H1 (cell line): ENCODE results near the gene ARMH3. TPM values are rescaled to one million over a fixed set of nuclear protein-coding genes. Genes with fewer than 3 reads are reported as not detected.

Experiments
- SAP30 ChIP-seq: fragments of 300-600 bp; sonication (generic); IDR thresholded peaks from 2 replicates; pipeline ENCODE4 v1.7.1; 2012; ENCODE audit warnings: low read length, moderate library complexity, mild to moderate bottlenecking, inconsistent platforms; ENCODE audit not compliant: insufficient read depth, insufficient replicate concordance
- polyA plus RNA-seq, 7 experiments: library from polyadenylated mRNA; depleted of rRNA in 3 of 7; stranded (reverse) in 5 of 7; unstranded in 2 of 7; fragments of >200 nt in 5 of 7; fragments of 200-250 nt in 2 of 7; gene quantifications; 1 replicate in 5 of 7; 2 replicates in 1 of 7; 4 replicates in 1 of 7; pipeline versions ENCODE4 v1.2.1 to v1.2.3, GENCODE V29; 2011 to 2013; ENCODE audit warnings: missing spikeins in 2 of 7, mixed read lengths in 2 of 7
- total RNA-seq: library from RNA; stranded (reverse); fragmentation: NEBNext Ultra II Directional; extraction: Animal tissue kit (Norgen Biotek cat#: 25700); gene quantifications from 2 replicates; pipeline ENCODE4 v1.2.1, GENCODE V29; 2021

The ARMH3 gene
- total and polyA plus RNA-seq, 2 of the 8 experiments (the other 6 are each of a cell fraction or from before 2014, with no cell fraction given): 11.6 to 18.3 TPM

DNA sequence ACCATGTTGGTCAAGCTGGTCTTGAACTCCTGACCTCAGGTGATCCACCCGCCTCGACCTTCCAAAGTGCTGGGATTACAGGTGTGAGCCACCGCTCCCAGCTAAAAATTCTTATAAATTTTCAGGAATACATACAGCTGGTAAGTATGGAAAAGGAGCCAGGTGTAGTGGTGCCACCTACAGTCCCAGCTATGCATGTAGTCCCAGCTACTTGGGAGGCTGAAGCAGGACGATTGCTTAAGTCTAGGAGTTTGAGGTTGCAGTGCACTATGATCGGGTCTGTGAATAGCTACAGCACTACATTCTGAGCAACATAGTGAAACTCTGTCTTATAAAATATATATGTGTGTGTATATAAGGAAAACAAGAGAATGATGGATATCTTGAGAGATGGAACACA, 45.2 kb upstream of the ARMH3 start (continued):
- no peak for TF ChIP-seq SAP30
- TF ChIP-seq, all 59 proteins: peak for 2
